ENCODE data around the gene UBE2L5.

UBE2L5 gene

GRCh38 chr13:30406779-30407416 is 15.4 kb upstream of the UBE2L5 start:
- no peak for DNase-seq

GRCh38 chr13:30408319-30409101 is 13.8 kb upstream of the UBE2L5 start:
- peak; percentile 78 for DNase-seq

GRCh38 chr13:30409886-30410704 is 12.2 kb upstream of the UBE2L5 start:
- no peak for DNase-seq

- no peak for DNase-seq
Observed at GRCh38 chr13:30410705-30411125, 11.6 kb upstream of the UBE2L5 start.

GRCh38 chr13:30412346-30412745 is 9.9 kb upstream of the UBE2L5 start:
- DNase-seq = no peak

GRCh38 chr13:30413842-30414241 is 8.5 kb upstream of the UBE2L5 start:
- DNase-seq = no peak

- no peak for DNase-seq
Observed at GRCh38 chr13:30415430-30416030, 6.8 kb upstream of the UBE2L5 start.

GRCh38 chr13:30416471-30416870 is 5.8 kb upstream of the UBE2L5 start:
- DNase-seq = no peak

GRCh38 chr13:30418075-30418716 is 4.1 kb upstream of the UBE2L5 start:
- no peak for DNase-seq

GRCh38 chr13:30418717-30419459 is 3.4 kb upstream of the UBE2L5 start:
- DNase-seq = no peak

- DNase-seq = peak; percentile 94
Observed at GRCh38 chr13:30421093-30422053, 920 bp upstream of the UBE2L5 start.

GRCh38 chr13:30423891-30424290 is 1.6 kb downstream of the UBE2L5 start:
- no peak for DNase-seq

- DNase-seq = no peak
Observed at GRCh38 chr13:30429235-30429634, 6.9 kb downstream of the UBE2L5 start.

GRCh38 chr13:30429721-30430694 is 7.7 kb downstream of the UBE2L5 start:
- DNase-seq = no peak

GRCh38 chr13:30431269-30431940 is 9.1 kb downstream of the UBE2L5 start:
- no peak for DNase-seq

- DNase-seq = no peak
Observed at GRCh38 chr13:30435911-30436451, 13.7 kb downstream of the UBE2L5 start.

- no peak for DNase-seq
Observed at GRCh38 chr13:30437177-30437576, 14.9 kb downstream of the UBE2L5 start.

GRCh38 chr13:30438286-30438685 is 16.0 kb downstream of the UBE2L5 start:
- no peak for DNase-seq

Measured in right kidney (tissue), 1 donor.